AG04450 (cell line): Measurements from ENCODE around the gene KLHL41. TPM values are rescaled to one million over a fixed set of nuclear protein-coding genes. Genes with fewer than 3 reads are reported as not detected.

Source experiments
- CTCF ChIA-PET: fragments of 300-600, 350-600 bp; formaldehyde crosslinking; extraction: SDS; loops from one replicate; lab custom pipeline; 2022; ENCODE audit warnings: antibody characterized with exemption, inconsistent platforms; lab: Charles Lee
- POLR2A ChIA-PET: fragments of 350-600 bp; formaldehyde crosslinking; extraction: SDS; loops from one replicate; lab custom pipeline; 2021; ENCODE audit warnings: antibody characterized with exemption, inconsistent platforms; lab: Yijun Ruan, JAX
- DNase-seq: peaks from one replicate; pipeline ENCODE4 v3.0.0-alpha.2; 2011; ENCODE audit warnings: low read depth, low spot score
- H3K27ac ChIP-seq: one replicate; pipeline ENCODE4 v1.5.1; 2012; ENCODE audit warnings: low read depth, low read length, control low read depth
- H3K27me3 ChIP-seq: one replicate; pipeline ENCODE4 v1.6.0; 2012; ENCODE audit warnings: low read length; ENCODE audit not compliant: control insufficient read depth, insufficient read depth
- H3K4me3 ChIP-seq: 2 replicates; pipeline ENCODE4 v1.5.1; 2011; ENCODE audit warnings: mild to moderate bottlenecking, low read depth, low read length, control low read depth
- H3K9me3 ChIP-seq: 2 replicates; pipeline ENCODE4 v1.5.1; 2012; ENCODE audit warnings: low read length; ENCODE audit not compliant: control insufficient read depth, insufficient read depth
- CTCF ChIP-seq: IDR thresholded peaks from 2 replicates; pipeline ENCODE4 v1.5.1; 2011; ENCODE audit warnings: low read depth, low read length, control low read depth, inconsistent platforms
- polyA plus RNA-seq: library from polyadenylated mRNA; depleted of rRNA; stranded (reverse); fragments of >200 nt; gene quantifications from 2 replicates; pipeline ENCODE4 v1.2.3, GENCODE V29; 2011

The KLHL41 gene
- polyA plus RNA-seq, 1 experiment, result 0.22 TPM

GRCh38 chr2:169464882-169465281 is 44.6 kb upstream of the KLHL41 start:
- DNase-seq, result no peak
- Histone ChIP-seq H3K9me3 (no peaks in the 10 kb centered on the region), H3K4me3 (no peak overlapping the region), H3K27me3 (no peaks in the 10 kb centered on the region), H3K27ac (no peak overlapping the region)
- ChIA-PET POLR2A (no interaction called here), CTCF (interaction anchor here (1.0 to 3.0 kb wide), 2 partner anchors 13 to 15 kb away, joined by 5 to 36 read pairs; partner anchors contain the start of gene BBS5)
- TF ChIP-seq CTCF, result no peak

- Histone ChIP-seq H3K27me3 (no peaks in the 10 kb centered on the region), H3K9me3 (no peaks in the 10 kb centered on the region), H3K27ac (no peak overlapping the region), H3K4me3 (no peak overlapping the region)
- DNase-seq, result no peak
- no peak for TF ChIP-seq CTCF
- ChIA-PET CTCF (interaction anchor here (1.3 kb wide), 1 partner anchor 10 kb away, joined by 3 read pairs; no protein-coding TSS in a partner anchor), POLR2A (no interaction called here)
These were observed 40.7 kb upstream of the KLHL41 start for GRCh38 chr2:169468841-169469240.

- Histone ChIP-seq H3K4me3 (no peak overlapping the region), H3K27ac (no peak overlapping the region), H3K9me3 (no peaks in the 10 kb centered on the region), H3K27me3 (no peaks in the 10 kb centered on the region)
- POLR2A ChIA-PET, result no interaction called here
- TF ChIP-seq CTCF, result no peak
- DNase-seq, result no peak
- CTCF ChIA-PET, result interaction anchor here (1.3 to 1.8 kb wide), 2 partner anchors 8 to 58 kb away, joined by 3 to 4 read pairs; no protein-coding TSS in a partner anchor
These were observed 39.4 kb upstream of the KLHL41 start for GRCh38 chr2:169469952-169470572.

GRCh38 chr2:169472249-169472648 is 37.3 kb upstream of the KLHL41 start:
- DNase-seq, result no peak
- no peak overlapping the region for H3K4me3 ChIP-seq
- CTCF ChIA-PET, result interaction anchor here (1.1 to 1.3 kb wide), 2 partner anchors 20 to 21 kb away, joined by 3 to 4 read pairs; no protein-coding TSS in a partner anchor

More at GRCh38 chr2:169472249-169472648, 37.3 kb upstream of the KLHL41 start:
- Histone ChIP-seq H3K27me3 (no peaks in the 10 kb centered on the region), H3K27ac (no peak overlapping the region), H3K9me3 (no peaks in the 10 kb centered on the region)
- no peak for TF ChIP-seq CTCF
- POLR2A ChIA-PET, result no interaction called here
